HG03520 (cell line): Measurements from ENCODE around the gene BNIPL.
A peak's percentile ranks its signal among the peaks of the same experiment; 100 is the strongest.

Experiments used
- ATAC-seq: cut with Tn5 transposase; IDR thresholded peaks from one replicate; pipeline ENCODE4 v1.9.1; 2021; ENCODE audit warnings: mild to moderate bottlenecking, moderate library complexity; ENCODE audit not compliant: unreplicated experiment

BNIPL gene

DNA sequence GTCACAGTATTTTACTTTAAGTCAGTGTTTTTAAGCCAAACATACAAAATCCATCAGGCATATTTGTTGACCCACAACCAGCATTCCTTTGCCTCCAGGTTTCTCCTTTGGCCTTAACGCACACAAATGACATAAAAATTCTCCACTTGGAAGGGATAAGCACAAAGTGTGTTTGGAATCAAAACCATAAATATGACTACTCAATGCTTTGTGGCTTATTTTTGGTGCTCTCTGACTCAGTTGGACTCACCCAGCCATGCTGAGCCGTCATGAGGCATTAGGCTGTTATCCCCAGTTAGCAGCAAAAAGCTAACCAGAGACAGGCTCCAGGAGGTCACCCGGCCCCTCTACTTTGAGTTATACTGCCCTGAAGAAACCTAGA lies 27.2 kb upstream of the BNIPL start:
- ATAC-seq: no peak

DNA sequence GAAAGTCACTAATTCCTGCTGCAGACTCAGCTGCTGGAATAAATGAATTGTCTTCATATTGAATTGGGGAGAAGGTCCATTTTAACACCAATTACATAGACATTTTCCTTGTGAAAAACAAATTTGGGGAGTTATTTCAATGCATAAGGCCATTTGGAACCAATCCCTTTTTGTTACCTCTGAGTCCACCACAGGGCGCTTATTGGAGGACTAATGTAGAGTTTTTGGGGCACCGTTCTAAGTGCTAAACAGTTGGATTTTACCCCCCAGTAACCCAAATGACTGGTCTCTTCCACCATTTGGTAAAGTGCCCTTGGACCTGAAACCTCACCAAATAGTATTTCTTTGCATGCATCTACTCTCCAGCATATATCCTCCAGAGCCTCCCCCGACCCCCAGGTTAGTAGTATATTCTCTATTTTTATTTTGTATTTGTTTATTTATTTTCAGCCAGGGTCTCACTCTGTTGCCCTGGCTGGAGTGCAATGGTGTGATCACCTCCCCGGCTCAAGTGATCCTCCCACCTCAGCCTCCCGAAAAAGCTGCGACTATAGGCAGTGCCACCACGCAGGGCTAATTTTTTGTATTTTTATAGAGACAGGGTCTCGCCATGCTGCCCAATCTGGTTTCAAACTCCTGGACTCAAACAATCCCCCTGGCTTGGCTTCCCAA lies 26.6 kb upstream of the BNIPL start:
- no peak for ATAC-seq

DNA sequence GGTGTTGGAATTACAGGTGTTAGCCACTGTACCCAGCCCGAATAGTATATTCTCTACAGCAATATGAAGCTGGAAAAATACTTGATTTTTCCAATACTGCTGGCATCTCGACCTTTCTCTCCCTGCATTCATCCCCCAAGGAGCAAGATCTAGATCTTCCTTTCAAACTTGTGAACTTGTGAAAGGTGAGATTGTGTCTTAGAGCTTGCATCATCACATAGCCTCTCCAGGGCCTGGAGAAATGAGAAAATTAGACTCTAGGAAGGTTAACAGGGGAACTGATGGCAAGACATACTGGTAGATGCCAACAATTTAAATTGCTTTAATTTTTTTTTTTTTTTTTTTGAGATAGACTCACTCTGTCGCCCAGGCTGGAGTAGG lies 26.1 kb upstream of the BNIPL start:
- ATAC-seq: no peak

DNA sequence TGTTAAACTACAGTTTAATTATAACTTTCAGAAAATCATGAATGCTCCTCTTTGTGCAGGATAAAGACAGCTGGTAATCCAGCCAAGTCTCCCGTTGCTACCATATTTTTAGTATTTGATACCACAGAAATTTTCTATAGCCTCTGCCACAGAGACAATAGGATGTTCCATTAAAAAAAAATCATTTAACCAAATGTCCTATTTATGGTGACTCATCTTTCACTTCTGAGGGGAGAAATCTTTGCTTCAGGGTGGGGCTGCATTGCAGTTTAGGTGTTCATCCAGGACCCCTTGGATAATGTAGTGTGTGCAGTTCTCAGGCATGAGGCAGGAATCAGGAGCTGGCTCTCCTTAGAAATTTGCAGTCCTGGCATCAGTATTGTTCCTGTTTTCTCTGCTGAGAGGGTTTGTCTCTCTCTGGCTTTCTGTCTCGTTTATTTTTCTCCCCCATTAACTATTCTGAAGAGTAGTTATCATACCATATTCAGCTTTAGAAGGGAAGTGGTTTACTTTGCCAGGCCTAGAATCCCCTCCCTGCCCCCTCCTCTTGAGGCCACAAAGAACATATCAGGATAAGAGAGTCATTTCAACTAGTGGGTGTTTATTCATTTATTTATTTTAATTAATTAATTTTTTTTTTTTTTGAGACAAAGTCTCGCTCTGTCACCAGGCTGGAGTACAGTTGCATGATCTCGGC lies 25.1 kb upstream of the BNIPL start:
- no peak for ATAC-seq

DNA sequence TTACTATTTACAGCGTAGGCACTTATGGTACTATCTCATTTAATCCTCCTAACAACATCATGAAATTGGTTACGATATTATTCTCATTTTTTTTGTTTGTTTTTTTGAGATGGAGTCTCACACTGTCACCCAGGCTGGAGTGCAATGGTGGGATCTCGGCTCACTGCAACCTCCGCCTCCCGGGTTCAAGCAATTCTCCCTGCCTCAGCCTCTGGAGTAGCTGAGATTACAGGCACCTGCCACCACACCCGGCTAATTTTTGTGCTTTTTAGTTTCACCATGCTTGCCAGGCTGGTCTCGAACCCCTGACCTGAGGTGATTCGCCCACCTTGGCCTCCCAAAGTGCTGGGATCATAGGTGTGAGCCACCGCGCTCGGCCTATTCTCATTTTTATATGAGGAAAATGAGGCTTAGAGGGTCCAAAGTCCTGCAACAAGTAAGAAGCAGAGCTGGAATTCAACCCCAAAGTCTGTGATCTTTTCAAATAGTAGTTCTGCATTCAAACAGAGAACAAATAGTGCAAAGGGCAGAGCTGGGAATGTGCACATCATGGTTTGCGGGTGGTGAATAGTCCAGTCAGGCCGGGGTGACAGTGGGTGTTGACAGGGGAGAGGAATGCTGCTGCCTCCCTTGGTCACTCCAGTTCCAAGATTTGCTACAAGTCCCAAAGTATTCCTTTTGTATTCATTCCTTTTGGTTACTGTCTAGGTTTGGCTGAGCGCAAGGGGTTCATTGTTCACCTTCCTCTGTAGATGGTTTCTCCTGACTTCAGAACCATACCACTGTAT lies 23.5 kb upstream of the BNIPL start:
- ATAC-seq: no peak

DNA sequence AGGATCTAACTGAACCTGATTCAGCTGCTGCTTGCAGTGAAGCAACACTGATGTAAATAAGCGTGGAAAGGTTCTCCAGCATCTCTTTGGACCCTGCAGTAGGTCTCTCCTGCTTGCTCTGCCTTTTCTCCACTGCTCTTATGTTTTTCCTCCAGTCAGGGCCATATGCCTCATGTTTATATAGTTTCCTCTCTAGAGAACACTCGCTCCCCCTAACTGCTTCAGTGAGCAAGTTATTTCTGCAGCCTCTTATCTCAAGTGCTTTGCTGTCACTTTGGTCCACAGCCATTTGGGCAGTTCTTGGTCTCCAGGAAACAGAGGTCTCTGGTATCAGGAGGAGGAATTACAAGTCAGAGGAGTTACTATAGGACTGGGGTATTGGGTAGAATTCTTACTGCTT lies 22.9 kb upstream of the BNIPL start:
- no peak for ATAC-seq

DNA sequence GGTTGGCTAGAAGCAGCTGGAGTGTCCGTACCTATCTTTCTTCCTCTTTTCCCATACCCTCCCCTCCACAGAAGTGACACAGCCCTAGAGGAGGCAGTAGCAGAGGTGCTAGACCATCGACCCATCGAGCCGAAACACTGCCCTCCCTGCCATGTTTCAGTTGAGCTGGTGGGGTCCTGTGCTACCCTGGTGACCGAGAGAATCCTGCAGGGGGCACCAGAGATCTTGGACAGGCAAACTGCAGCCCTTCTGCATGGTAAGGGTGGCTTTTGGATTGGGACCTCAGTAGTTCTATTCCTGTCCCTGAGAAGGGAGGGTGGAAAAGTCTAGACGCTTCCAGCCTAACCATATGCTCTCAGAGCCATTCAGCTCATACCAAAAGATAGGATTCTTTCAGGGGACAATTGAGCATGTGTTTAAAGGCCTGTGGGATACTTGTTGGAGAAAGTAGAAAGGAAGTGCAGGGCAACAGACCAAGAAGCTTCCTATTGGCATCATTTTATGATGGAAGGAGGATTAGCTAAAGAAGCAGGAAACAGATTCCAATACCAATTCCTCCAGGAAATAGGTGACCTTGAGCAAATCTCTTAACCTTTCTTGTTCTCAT lies 11.7 kb upstream of the BNIPL start:
- ATAC-seq: no peak

DNA sequence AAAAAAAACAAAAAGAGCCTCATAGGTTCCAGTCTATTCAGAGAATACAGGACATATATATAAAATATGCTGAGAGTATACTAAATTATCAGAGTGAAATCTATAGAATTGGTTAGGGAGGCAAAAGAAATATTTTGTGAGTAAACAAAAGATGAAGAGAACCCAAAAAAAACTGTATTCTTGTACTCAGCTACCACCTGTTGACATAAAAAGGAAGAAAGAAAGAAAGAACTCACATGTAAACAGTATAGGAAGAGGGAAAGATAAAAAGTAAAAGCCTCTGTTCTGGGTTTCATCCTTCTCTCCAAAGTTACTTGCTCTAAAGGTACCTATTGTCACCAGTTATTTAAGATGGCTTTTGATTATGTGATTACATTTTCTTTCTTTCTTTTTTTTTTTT lies 9.9 kb upstream of the BNIPL start:
- no peak for ATAC-seq

DNA sequence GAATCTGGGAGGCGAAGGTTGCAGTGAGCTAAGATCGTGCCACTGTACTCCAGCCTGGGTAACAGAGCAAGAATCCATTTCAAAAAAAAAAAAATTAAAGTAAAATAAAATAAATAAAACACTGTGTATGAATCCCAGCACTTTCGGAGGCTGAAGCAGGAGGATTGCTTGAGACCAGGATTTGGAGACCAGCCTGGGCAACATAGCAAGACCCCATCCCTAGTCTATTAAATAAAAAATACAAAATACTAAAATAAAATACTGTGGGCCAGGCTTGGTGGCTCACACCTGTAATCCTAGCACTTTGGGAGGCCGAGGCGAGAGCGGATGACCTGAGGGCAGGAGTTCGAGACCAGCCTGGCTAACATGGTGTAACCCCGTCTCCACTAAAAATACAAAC lies 4.2 kb upstream of the BNIPL start:
- no peak for ATAC-seq

DNA sequence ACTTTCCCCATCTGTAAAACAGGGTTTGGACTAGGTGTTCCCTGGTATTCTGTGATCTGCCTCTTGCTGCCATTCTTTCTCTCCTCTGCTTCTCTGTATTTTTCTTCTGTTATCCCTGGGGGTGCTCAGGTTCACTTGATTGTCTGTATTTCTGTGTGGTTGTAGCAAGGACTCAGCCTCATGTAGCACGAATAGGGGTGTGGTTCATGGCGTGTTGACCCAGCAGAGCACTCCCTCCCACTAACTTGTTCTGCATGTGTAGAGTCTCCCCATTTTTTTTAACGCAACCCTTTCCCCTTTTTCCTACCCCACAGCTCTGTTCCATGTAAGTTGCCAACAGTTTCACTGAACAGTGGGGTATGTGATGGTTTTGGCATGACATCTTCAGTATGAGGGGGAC lies 1.2 kb upstream of the BNIPL start:
- no peak for ATAC-seq

DNA sequence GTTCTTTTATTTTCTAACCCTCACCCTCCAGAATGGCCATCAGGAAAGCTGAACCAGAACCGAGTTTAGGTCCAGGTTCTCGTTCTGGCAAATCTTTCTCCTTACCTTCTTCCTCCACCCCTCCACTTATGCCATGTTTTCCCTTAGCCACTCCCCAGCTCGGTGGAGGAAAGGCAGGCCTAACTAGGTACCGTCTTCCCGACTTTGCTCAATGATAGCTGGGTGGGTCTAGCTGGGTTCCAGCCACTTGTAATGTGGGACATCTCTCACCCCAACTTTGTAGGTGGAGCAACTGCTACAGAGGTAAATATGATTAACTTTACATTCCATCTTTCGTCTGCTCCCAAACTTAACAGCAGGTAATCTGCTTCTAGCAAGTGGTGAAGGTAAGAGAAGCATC lies 646 bp downstream of the BNIPL start:
- no peak for ATAC-seq

DNA sequence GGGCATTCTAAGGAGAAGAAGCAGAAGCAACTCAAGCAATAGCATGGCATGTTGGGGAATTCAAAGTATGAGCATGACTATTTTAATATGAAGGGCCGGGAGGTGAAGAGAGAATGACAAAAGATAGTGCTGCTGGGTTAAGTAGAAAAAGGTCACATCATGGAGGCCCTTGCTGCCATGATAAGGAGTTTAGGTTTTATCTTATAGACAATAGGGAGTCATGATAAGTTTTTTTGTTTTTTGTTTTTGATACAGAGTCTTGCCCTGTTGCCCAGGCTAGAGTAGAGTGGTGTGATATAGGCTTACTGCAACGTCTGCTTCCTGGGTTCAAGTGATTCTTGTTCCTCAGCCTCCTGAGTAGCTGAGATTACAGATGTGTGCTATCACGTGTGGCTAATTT lies 3.1 kb downstream of the BNIPL start:
- no peak for ATAC-seq

DNA sequence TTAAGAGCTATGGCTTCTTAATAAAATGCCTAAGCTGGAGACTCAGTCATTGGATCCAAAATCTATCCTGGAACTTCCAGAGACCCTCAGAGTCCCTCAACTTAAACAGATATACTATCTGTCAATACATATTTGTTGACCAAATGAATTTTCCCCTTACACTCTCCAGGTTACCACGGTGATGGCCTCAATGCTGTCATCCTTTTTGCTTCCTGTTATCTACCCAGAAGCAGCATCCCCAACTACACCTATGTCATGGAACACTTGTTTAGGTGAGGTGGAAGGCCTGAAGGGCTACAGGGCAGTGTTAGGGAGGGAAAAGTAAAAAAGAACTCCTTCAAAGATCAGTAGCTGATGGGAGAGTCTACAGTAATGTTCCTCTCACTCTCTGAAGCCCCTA lies 6.8 kb downstream of the BNIPL start:
- no peak for ATAC-seq

DNA sequence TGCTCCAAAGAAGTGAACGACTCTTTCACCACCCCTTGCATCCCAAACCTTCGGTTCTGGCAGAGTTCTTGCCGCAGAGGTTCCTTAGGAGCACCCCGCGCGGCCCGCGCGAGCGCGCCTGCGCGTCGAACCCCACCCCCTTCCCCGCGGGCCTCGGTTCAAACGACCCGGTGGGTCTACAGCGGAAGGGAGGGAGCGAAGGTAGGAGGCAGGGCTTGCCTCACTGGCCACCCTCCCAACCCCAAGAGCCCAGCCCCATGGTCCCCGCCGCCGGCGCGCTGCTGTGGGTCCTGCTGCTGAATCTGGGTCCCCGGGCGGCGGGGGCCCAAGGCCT lies 11.2 kb downstream of the BNIPL start, which contains the start of gene C1orf56:
C1orf56 (plus strand) TSS at position 161 of the 334 bp plus-strand sequence; CDS start at position 258, 97 bp downstream.
- no peak for ATAC-seq

DNA sequence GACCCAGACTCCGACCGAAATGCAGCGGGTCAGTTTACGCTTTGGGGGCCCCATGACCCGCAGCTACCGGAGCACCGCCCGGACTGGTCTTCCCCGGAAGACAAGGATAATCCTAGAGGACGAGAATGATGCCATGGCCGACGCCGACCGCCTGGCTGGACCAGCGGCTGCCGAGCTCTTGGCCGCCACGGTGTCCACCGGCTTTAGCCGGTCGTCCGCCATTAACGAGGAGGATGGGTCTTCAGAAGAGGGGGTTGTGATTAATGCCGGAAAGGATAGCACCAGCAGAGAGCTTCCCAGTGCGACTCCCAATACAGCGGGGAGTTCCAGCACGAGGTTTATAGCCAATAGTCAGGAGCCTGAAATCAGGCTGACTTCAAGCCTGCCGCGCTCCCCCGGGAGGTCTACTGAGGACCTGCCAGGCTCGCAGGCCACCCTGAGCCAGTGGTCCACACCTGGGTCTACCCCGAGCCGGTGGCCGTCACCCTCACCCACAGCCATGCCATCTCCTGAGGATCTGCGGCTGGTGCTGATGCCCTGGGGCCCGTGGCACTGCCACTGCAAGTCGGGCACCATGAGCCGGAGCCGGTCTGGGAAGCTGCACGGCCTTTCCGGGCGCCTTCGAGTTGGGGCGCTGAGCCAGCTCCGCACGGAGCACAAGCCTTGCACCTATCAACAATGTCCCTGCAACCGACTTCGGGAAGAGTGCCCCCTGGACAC lies 11.7 kb downstream of the BNIPL start:
- peak; percentile 54 for ATAC-seq

DNA sequence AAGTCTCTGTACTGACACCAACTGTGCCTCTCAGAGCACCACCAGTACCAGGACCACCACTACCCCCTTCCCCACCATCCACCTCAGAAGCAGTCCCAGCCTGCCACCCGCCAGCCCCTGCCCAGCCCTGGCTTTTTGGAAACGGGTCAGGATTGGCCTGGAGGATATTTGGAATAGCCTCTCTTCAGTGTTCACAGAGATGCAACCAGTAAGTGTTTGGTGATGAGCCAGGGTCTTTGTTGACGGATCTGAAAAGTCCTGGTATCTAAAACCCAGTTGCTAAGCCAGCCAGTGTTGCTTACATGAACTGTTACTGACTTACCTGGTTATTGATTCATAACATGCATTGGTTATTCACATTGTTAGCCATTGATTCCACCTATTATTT lies 12.3 kb downstream of the BNIPL start:
- no peak for ATAC-seq

DNA sequence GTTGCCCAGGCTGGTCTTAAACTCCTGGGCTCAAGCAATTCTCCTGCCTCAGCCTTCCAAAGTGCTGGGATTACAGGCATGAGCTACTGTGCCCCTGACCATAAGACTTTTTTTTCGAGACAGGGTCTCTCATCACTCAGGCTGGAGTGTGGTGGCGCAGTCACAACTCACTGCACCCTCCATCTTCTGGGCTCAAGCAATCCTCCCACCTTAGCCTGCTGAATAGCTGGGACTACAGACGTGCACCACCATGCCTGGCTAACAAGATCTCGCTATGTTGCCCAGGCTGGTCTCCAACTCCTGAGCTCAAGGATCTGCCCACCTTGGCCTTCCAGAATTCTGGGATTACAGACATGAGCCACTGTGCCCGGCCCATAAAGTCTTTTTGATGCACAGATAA lies 13.1 kb downstream of the BNIPL start:
- no peak for ATAC-seq

DNA sequence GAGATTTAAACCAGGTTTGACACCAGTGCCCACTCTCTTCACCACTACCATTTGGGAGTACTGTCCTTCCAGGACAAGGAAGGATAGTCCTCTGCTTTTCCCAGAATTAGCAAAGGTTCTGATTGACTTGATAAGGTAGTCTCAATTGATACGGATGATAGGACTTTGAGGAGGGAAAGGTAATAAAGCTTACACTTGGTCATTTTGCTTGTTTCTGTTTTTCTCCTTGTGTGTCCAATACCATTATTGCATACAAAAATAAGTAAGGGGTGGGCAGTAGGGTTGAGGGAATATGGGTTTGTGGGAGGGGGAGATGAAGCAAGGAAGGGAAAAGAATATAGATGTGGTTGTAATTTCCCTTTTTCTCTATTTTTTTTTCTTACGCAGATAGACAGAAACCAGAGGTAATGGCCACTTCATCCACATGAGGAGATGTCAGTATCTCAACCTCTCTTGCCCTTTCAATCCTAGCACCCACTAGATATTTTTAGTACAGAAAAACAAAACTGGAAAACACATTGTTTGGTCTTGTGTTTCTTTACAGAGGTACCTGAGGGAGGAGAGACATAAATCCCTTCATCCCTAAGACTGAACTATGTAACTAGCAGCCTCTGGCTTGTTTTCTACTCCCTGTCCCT lies 13.8 kb downstream of the BNIPL start:
- ATAC-seq: no peak

DNA sequence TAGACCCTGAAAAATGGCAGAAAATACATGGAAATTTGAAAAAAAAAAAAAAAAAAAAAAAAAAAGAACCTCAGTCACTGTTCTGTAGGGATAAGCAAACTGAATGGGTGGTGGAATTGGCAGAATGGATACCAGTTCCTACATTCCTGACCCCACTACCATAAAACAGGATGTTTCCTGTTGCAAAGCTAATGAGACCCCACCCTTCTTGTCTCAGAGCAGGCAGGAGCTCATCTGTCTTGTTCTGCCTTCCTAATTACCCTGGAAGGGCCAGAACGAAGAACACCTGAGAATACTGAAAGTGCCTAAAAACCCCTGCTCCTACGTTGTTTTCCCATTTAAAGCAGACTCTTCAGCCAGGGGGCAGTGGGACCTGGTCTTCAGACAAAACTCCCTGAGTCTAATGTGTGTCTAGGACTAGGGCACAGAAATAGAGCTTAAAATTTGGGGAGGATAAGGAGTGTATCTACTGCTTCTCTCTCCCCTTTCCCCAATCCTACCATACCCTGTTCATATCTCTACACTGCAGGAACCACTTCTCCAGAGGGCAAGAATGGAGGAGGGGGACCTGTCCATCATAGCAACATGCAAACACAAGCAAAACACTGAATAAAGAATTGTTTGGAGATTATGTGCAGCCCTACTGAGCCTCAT lies 15.1 kb downstream of the BNIPL start:
- no peak for ATAC-seq

DNA sequence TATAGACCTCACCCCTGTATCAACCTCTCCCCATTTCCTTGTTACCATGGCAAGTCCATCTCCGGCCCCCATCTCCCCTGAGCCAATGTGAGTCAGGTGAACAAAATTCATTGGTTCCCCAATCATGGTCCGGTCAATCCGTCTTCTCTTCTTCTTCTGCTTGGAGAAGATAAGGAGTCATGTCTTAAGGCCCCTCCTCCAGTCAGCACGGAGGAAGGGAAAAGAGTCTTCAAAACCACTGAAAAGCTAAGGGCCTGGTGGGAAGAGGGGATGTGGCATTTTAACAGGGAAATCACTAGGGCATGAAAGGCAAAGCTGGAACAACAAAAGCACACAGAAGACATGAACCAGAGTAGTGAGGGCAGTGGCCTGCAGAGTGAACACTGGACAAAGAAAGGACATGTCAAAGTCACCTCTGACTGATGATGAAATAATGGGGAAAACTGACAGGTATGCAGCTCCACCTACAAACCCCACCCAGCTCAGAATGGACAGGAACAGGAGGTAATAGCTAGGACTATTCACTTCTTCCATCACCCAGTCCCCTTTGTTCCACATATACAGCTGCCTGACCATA lies 18.7 kb downstream of the BNIPL start:
- no peak for ATAC-seq
